Kidney (tissue), 14 donors: ENCODE results near the gene PLEKHS1. TPM values are rescaled to one million over a fixed set of nuclear protein-coding genes. Genes with fewer than 3 reads are reported as not detected.
"Not testable (repeated sequence)": the region's sequence is repeated elsewhere in the genome, so short reads cannot be mapped to it uniquely, and the experiment has no call there.

Experiments
- DNase-seq, 5 donors: peaks; one replicate each; pipeline ENCODE4 v3.0.0-alpha.2; 2013 to 2020
- FAIRE-seq: peaks from 2 replicates; lab custom pipeline; 2012; peaks lifted over from hg19 to GRCh38; lab: Jason Lieb, UNC
- H3K27ac ChIP-seq, 2 donors: one replicate each; pipeline ENCODE4 v1.7.0; 2013; ENCODE audit warnings: low read depth in 2 of 2, low read length in 2 of 2, inconsistent platforms in 1 of 2
- H3K27me3 ChIP-seq: one replicate; pipeline ENCODE4 v1.7.1; 2013; ENCODE audit warnings: low read length, inconsistent platforms; ENCODE audit not compliant: control insufficient read depth, insufficient read depth
- H3K36me3 ChIP-seq, 3 donors: one replicate each; pipeline versions ENCODE4 v1.7.0 to v1.7.1; 2013; ENCODE audit warnings: low read length in 3 of 3, control low read depth in 1 of 3, inconsistent platforms in 1 of 3; ENCODE audit not compliant: insufficient read depth in 3 of 3, control insufficient read depth in 2 of 3
- H3K4me1 ChIP-seq, 3 donors: one replicate each; pipeline versions ENCODE4 v1.7.0 to v1.7.1; 2013; ENCODE audit warnings: low read length in 3 of 3, inconsistent platforms in 1 of 3, low read depth in 1 of 3; ENCODE audit not compliant: control insufficient read depth in 2 of 3, insufficient read depth in 2 of 3
- H3K4me3 ChIP-seq, 3 donors: one replicate each; pipeline versions ENCODE4 v1.7.0 to v1.8.1; 2013; ENCODE audit warnings: low read length in 3 of 3, control low read depth in 1 of 3, inconsistent platforms in 1 of 3
- H3K9ac ChIP-seq, 3 donors: one replicate each; pipeline versions ENCODE4 v1.7.0 to v1.7.1; 2013; ENCODE audit warnings: low read length in 3 of 3, control low read depth in 1 of 3, inconsistent platforms in 1 of 3
- H3K9me3 ChIP-seq, 3 donors: one replicate each; pipeline versions ENCODE4 v1.7.0 to v1.7.1; 2013; ENCODE audit warnings: low read length in 3 of 3, control low read depth in 1 of 3, inconsistent platforms in 1 of 3; ENCODE audit not compliant: control insufficient read depth in 2 of 3, insufficient read depth in 1 of 3
- CTCF ChIP-seq: IDR thresholded peaks from 3 replicates; pipeline ENCODE4 v1.5.1; 2012; ENCODE audit warnings: mild to moderate bottlenecking, moderate library complexity, borderline replicate concordance; ENCODE audit not compliant: insufficient read depth; ENCODE audit errors: extremely low read depth
- intact Hi-C: fragments of 100-400 bp; cut with DNase I; formaldehyde crosslinking; loops from one replicate; pipeline ENCODE4 v1.11.1; 2022
- microRNA-seq: library from miRNA; unstranded; fragments of <30 nt; microRNA quantifications from one replicate; pipeline ENCODE4 v1.2.0, GENCODE V29; 2020
- polyA plus RNA-seq: library from polyadenylated mRNA; stranded (reverse); fragments of 350-450 nt; fragmentation: Illumina TruSeq; extraction: RNeasy Lipid Tissue Mini Kit (QIAGEN cat#74804); gene quantifications from one replicate; pipeline ENCODE4 v1.2.3, GENCODE V29; 2014; ENCODE audit warnings: low read depth, low replicate concordance; ENCODE audit not compliant: insufficient read depth
- total RNA-seq: library from RNA; stranded (reverse); fragmentation: NEBNext Ultra II Directional; extraction: Animal tissue kit (Norgen Biotek cat#: 25700); gene quantifications from one replicate; pipeline ENCODE4 v1.2.1, GENCODE V29; 2021
- donor health status: control.
- donor health status: control.
- donor health status: control.
- donor health status: control.
- donor health status: control.
- donor health status: DM: yes; HTN: yes; CAD: no.
- donor health status: Normal renal cell carcinoma (clear cell type).

The PLEKHS1 gene
- total and polyA plus RNA-seq, 2 donors from 2014 or later = 0.17 to 0.41 TPM

- peak in 1 of 5 donors; percentile 18 for DNase-seq
- FAIRE-seq = no peak
- intact Hi-C loops = no loop called here
Observed at GRCh38 chr10:113823389-113823788, 71.9 kb downstream of the PLEKHS1 start.

GRCh38 chr10:113825791-113826190, 74.3 kb downstream of the PLEKHS1 start:
- H3K27ac ChIP-seq = no peak overlapping the region
- intact Hi-C loops = no loop called here
- no peak overlapping the region for H3K9ac ChIP-seq
- no peak overlapping the region for H3K4me3 ChIP-seq
- TF ChIP-seq CTCF = no peak
- DNase-seq (no peak), FAIRE-seq (no peak)
- no peaks in the 10 kb centered on the region for H3K36me3 ChIP-seq
- H3K4me1 ChIP-seq = no peaks in the 10 kb centered on the region
- H3K9me3 ChIP-seq = no peaks in the 10 kb centered on the region
- H3K27me3 ChIP-seq = no peaks in the 10 kb centered on the region

More at GRCh38 chr10:113823389-113823788, 71.9 kb downstream of the PLEKHS1 start:
- Histone ChIP-seq H3K27me3 (no peaks in the 10 kb centered on the region), H3K36me3 (no peaks in the 10 kb centered on the region), H3K9ac (no peak overlapping the region), H3K27ac (no peak overlapping the region), H3K9me3 (no peaks in the 10 kb centered on the region), H3K4me1 (no peaks in the 10 kb centered on the region), H3K4me3 (no peak overlapping the region)
- no peak for TF ChIP-seq CTCF

- H3K27ac ChIP-seq = not testable (repeated sequence)
Observed at GRCh38 chr10:113828567-113828966, 77.1 kb downstream of the PLEKHS1 start.

More at GRCh38 chr10:113828567-113828966, 77.1 kb downstream of the PLEKHS1 start:
- H3K9me3 ChIP-seq, intact Hi-C loops, H3K4me3 ChIP-seq, H3K4me1 ChIP-seq, H3K9ac ChIP-seq, DNase-seq, H3K27me3 ChIP-seq, H3K36me3 ChIP-seq, FAIRE-seq: not testable (repeated sequence)

Small RNAs within 50 kb of the gene (microRNA-seq; reads per million reads assigned to microRNA genes)
- gene MIR4483 = not detected

Other genes starting within 250 kb of the PLEKHS1 start
- gene HABP2, start 198.6 kb upstream of the PLEKHS1 start, total RNA-seq = 25.6 TPM
- 27.4 TPM for gene HABP2, start 198.6 kb upstream of the PLEKHS1 start, polyA plus RNA-seq
- not detected for gene NRAP, start 87.6 kb upstream of the PLEKHS1 start, total RNA-seq
- gene NRAP, start 87.6 kb upstream of the PLEKHS1 start, polyA plus RNA-seq = not detected
- 18.9 TPM for gene CASP7, start 71.8 kb upstream of the PLEKHS1 start, total RNA-seq
- gene CASP7, start 71.8 kb upstream of the PLEKHS1 start, polyA plus RNA-seq = 19.0 TPM
- 5.7 TPM for gene DCLRE1A, start 102.4 kb downstream of the PLEKHS1 start, total RNA-seq
- gene DCLRE1A, start 102.4 kb downstream of the PLEKHS1 start, polyA plus RNA-seq = 4.2 TPM
- gene NHLRC2, start 103.0 kb downstream of the PLEKHS1 start, total RNA-seq = 40.8 TPM
- gene NHLRC2, start 103.0 kb downstream of the PLEKHS1 start, polyA plus RNA-seq = 4.5 TPM